ENCODE measurements around the gene ATP6V0C.

Gene ATP6V0C

GRCh38 chr16:2515180-2515851, 1.6 kb downstream of the ATP6V0C start:
- TF ChIP-seq POLR2AphosphoS5 (IDR thresholded peaks at IDR 0.05; ENCODE audit: low read depth) (no peak; the same call in 1 of the 2 replicates), GABPA (IDR thresholded peaks at IDR 0.05; ENCODE audit: low read depth) (no peak), SPI1 (IDR thresholded peaks at IDR 0.05; ENCODE audit: borderline replicate concordance, low read depth) (peak; percentile 19; the same call in 1 of the 2 replicates)
- Histone ChIP-seq H3K27me3 (ENCODE audit: insufficient read depth, poor library complexity, severe bottlenecking) (no peaks in the 10 kb centered on the region), H3K27ac (replicated peaks) (peak overlapping the region; percentile 86), H3K4me3 (replicated peaks; ENCODE audit: insufficient read depth, low read length) (peak overlapping the region; percentile 86)
- peak; percentile 77 to 82 for DNase-seq (ENCODE audit: low read depth in 1 of 2, low spot score in 1 of 2)

DNA sequence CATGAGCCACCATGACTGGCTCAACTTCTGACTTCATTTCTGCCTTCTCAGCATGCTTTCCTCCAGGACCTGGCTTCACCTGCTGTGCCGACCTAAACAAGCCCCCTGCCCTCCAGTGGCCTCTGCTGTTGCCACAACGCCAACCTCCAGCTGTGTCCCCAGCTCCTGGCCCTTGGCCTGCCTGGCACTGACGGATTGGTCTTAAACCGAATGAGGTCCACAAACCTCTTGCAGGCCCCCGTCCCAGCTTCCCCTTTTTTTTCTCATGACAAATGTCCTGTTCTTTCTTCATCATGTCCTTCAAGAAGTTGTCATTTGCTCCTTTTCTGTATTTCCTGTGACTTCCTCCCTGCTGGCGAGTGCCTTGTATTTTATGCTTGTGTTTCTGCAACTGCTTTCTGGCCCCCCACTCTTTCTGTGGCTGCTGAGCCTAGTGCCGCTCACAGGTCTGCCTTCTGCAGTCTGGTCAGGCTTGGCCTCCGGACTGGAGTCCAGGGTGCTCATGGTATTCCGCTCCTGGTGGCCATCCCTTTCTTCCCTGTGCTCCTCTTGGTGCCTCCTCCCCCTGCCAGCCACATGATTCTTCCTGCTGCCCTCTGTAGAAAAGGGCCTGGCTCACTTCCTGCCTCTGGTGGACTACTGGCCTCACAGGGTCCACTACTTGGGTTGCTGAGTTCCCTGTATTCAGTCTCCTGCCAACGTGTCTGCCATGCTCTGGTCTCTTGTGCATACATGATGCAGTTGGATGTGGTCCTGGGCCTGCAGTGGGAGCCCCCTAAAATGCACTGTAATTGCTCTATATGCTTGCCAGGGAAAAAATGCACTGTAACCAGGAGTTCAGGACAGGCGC, 2.9 kb downstream of the ATP6V0C start:
- H3K27ac ChIP-seq (replicated peaks) = peak overlapping the region; percentile 86

DNA sequence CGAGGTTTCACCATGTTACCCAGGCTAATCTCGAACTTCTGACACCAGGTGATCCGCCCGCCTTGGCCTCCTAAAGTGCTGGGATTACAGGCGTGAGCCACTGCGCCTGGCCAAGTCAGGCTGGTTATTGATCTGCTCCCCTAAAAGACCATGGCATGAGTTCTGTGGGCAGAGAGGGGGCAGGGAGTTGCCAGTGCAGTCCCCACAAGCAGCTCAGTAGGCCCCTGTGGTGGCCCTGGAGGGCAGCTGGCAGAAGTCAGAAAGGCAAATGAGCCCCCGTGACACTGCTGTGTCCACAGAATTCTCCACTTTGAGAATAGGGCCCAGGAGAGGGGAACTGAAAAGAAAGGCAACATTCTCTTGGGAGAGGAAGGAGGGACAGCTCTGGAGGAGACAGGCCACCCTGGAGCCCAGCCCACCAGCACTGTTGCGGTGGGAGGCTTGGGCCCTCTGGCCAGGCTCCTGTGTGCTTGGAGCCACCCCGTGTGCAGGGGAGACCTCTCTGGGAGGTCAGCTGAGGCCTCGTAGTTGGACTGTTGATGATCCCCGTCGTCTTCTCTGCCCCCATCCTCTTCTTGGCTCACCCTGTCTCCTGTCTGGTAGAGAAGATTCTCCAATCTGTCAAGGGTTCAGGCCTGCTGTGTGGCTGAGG, 4.3 kb downstream of the ATP6V0C start:
- Histone ChIP-seq H3K27ac (replicated peaks) (peak overlapping the region; percentile 86), H3K27me3 (ENCODE audit: insufficient read depth, poor library complexity, severe bottlenecking) (no peaks in the 10 kb centered on the region), H3K4me3 (replicated peaks; ENCODE audit: insufficient read depth, low read length) (no peak overlapping the region)
- TF ChIP-seq SPI1 (IDR thresholded peaks at IDR 0.05; ENCODE audit: borderline replicate concordance, low read depth) (no peak), POLR2AphosphoS5 (IDR thresholded peaks at IDR 0.05; ENCODE audit: low read depth) (no peak), GABPA (IDR thresholded peaks at IDR 0.05; ENCODE audit: low read depth) (no peak)
- TF ChIP-seq, protein P1, sequence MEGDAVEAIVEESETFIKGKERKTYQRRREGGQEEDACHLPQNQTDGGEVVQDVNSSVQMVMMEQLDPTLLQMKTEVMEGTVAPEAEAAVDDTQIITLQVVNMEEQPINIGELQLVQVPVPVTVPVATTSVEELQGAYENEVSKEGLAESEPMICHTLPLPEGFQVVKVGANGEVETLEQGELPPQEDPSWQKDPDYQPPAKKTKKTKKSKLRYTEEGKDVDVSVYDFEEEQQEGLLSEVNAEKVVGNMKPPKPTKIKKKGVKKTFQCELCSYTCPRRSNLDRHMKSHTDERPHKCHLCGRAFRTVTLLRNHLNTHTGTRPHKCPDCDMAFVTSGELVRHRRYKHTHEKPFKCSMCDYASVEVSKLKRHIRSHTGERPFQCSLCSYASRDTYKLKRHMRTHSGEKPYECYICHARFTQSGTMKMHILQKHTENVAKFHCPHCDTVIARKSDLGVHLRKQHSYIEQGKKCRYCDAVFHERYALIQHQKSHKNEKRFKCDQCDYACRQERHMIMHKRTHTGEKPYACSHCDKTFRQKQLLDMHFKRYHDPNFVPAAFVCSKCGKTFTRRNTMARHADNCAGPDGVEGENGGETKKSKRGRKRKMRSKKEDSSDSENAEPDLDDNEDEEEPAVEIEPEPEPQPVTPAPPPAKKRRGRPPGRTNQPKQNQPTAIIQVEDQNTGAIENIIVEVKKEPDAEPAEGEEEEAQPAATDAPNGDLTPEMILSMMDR (IDR thresholded peaks at IDR 0.05; ENCODE audit: insufficient read depth, low read length) = no peak
- TF ChIP-seq, protein P2, sequence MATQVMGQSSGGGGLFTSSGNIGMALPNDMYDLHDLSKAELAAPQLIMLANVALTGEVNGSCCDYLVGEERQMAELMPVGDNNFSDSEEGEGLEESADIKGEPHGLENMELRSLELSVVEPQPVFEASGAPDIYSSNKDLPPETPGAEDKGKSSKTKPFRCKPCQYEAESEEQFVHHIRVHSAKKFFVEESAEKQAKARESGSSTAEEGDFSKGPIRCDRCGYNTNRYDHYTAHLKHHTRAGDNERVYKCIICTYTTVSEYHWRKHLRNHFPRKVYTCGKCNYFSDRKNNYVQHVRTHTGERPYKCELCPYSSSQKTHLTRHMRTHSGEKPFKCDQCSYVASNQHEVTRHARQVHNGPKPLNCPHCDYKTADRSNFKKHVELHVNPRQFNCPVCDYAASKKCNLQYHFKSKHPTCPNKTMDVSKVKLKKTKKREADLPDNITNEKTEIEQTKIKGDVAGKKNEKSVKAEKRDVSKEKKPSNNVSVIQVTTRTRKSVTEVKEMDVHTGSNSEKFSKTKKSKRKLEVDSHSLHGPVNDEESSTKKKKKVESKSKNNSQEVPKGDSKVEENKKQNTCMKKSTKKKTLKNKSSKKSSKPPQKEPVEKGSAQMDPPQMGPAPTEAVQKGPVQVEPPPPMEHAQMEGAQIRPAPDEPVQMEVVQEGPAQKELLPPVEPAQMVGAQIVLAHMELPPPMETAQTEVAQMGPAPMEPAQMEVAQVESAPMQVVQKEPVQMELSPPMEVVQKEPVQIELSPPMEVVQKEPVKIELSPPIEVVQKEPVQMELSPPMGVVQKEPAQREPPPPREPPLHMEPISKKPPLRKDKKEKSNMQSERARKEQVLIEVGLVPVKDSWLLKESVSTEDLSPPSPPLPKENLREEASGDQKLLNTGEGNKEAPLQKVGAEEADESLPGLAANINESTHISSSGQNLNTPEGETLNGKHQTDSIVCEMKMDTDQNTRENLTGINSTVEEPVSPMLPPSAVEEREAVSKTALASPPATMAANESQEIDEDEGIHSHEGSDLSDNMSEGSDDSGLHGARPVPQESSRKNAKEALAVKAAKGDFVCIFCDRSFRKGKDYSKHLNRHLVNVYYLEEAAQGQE (IDR thresholded peaks at IDR 0.05; ENCODE audit: insufficient replicate concordance, low read depth) = no peak
- no peak for DNase-seq (ENCODE audit: low read depth in 1 of 2, low spot score in 1 of 2)

More for the DNA sequence above, 2.9 kb downstream of the ATP6V0C start:
- Histone ChIP-seq H3K27me3 (ENCODE audit: insufficient read depth, poor library complexity, severe bottlenecking) (no peaks in the 10 kb centered on the region), H3K4me3 (replicated peaks; ENCODE audit: insufficient read depth, low read length) (peak overlapping the region; percentile 86)
- peak in 1 of 2 experiments; percentile 94 for DNase-seq (ENCODE audit: low read depth in 1 of 2, low spot score in 1 of 2)
- TF ChIP-seq, protein P2 (IDR thresholded peaks at IDR 0.05; ENCODE audit: insufficient replicate concordance, low read depth) = no peak
- TF ChIP-seq SPI1 (IDR thresholded peaks at IDR 0.05; ENCODE audit: borderline replicate concordance, low read depth) (peak; percentile 93), GABPA (IDR thresholded peaks at IDR 0.05; ENCODE audit: low read depth) (peak; percentile 44)

DNA sequence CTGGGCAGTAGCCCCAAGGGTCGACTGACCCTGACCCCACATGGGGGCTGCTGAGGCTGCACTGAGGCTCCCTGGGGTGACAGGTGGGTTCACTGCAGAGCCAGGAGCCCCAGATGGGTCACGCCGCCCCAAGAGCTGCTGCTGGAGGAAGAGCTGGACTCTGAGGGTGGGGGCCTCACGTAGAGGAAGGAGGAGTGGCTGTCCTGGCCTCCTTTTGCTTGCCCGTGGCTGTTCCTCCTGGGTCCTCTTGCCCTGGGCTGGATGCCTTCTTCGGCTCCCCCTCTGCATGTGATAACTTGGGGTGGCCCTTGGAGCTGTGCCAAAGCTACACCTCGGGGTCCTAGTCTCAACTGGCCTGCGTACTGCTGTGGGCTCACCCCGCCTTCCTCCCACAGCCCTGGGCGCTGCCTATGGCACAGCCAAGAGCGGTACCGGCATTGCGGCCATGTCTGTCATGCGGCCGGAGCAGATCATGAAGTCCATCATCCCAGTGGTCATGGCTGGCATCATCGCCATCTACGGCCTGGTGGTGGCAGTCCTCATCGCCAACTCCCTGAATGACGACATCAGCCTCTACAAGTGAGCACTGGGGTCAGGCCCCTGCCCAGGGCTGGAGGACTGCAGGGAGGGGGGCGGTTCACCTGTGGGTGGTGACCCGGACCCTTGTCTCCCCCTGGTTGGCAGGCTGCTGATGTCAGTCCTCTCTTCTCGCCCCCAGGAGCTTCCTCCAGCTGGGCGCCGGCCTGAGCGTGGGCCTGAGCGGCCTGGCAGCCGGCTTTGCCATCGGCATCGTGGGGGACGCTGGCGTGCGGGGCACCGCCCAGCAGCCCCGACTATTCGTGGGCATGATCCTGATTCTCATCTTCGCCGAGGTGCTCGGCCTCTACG, 5.3 kb downstream of the ATP6V0C start:
- no peak overlapping the region; the same call in 1 of the 2 replicates for H3K27ac ChIP-seq (replicated peaks)
- no peak for TF ChIP-seq POLR2AphosphoS5 (IDR thresholded peaks at IDR 0.05; ENCODE audit: low read depth)
- TF ChIP-seq GABPA (IDR thresholded peaks at IDR 0.05; ENCODE audit: low read depth) = no peak
- TF ChIP-seq, protein P2 (IDR thresholded peaks at IDR 0.05; ENCODE audit: insufficient replicate concordance, low read depth) = no peak
- TF ChIP-seq SPI1 (IDR thresholded peaks at IDR 0.05; ENCODE audit: borderline replicate concordance, low read depth) = no peak
- TF ChIP-seq, protein P1 (IDR thresholded peaks at IDR 0.05; ENCODE audit: insufficient read depth, low read length) = no peak
- DNase-seq (ENCODE audit: low read depth in 1 of 2, low spot score in 1 of 2) = no peak
- H3K4me3 ChIP-seq (replicated peaks; ENCODE audit: insufficient read depth, low read length) = no peak overlapping the region
- H3K27me3 ChIP-seq (ENCODE audit: insufficient read depth, poor library complexity, severe bottlenecking) = no peaks in the 10 kb centered on the region
